Type B pancreatic cell (in vitro differentiated cells): ENCODE measurements around the gene GUCY2C. TPM values are rescaled to one million over a fixed set of nuclear protein-coding genes. Genes with fewer than 3 reads are reported as not detected.
A peak's percentile ranks its signal among the peaks of the same experiment; 100 is the strongest.

Experiments
- DNase-seq: peaks from one replicate; pipeline ENCODE4 v3.0.0; 2021; ENCODE audit warnings: mixed read lengths; ENCODE audit not compliant: unreplicated experiment; ENCODE audit errors: extremely low spot score
- H3K27ac Mint-ChIP-seq: 2 replicates; pipeline ENCODE4 v1.8.0; 2021; ENCODE audit warnings: mild to moderate bottlenecking, mixed read lengths
- H3K27me3 Mint-ChIP-seq: 2 replicates; pipeline ENCODE4 v1.8.0; 2021; ENCODE audit warnings: mixed read lengths
- H3K36me3 Mint-ChIP-seq: 2 replicates; pipeline ENCODE4 v1.8.0; 2021; ENCODE audit warnings: mixed read lengths
- H3K4me1 Mint-ChIP-seq: one replicate; pipeline ENCODE4 v1.8.0; 2021; ENCODE audit warnings: mixed read lengths; ENCODE audit not compliant: unreplicated experiment
- H3K4me3 Mint-ChIP-seq: 2 replicates; pipeline ENCODE4 v1.8.0; 2021; ENCODE audit warnings: mild to moderate bottlenecking, mixed read lengths
- H3K9me3 Mint-ChIP-seq: 2 replicates; pipeline ENCODE4 v1.8.0; 2021; ENCODE audit warnings: mixed read lengths
- total RNA-seq: library from RNA; stranded (reverse); gene quantifications from 2 replicates; pipeline ENCODE4 v1.2.1, GENCODE V29; 2021; ENCODE audit warnings: low replicate concordance
- TF ChIP-seq, protein P1 (sequence below): fragments of 200-600 bp; sonication (generic); conservative IDR thresholded peaks from 2 replicates; pipeline ENCODE4 v1.5.0; 2021; ENCODE audit warnings: antibody characterized with exemption, mild to moderate bottlenecking

Gene GUCY2C
- total RNA-seq, 1 donor from 2014 or later = 2.1 TPM

DNA sequence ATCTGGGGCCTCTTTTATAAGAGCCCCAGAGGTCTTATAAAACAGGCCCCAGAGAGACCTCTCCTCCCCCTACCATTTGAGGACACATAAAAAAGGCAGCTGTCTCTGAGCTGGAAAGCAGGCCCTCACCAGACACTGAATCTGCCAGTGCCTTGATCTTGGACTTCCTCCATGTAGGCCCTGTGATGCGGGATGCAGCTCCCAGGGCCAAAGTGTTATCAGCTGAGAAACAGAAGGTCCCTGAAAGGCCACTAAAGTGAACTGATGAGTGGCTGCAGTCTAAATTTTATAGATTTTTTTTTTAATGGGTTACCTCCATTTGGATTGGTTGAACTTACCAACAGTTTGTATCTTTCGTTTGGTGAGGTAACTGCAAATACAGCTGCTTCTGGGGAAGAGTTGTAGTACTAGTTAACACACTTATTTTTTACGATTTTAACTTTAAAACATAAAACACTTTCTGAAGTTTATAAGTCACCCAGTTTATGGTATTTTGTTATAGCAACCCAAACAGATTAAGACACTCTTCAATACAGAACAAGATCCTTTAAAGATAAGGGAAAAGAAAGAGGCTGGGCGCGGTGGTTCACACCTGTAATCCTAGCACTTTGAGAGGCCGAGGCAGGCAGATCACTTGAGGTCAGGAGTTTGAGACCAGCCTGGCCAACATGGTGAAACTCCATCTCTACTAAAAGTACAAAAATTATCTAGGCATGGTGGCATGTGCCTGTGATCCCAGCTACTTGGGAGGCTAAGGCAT is 5.6 kb upstream of the GUCY2C start:
- Mint-ChIP-seq H3K9me3 (peaks cover 5% of the 10 kb centered on the region), H3K36me3 (peaks cover 17% of the 10 kb centered on the region), H3K4me1 (no peaks in the 10 kb centered on the region), H3K27ac (no peak overlapping the region), H3K4me3 (no peak overlapping the region), H3K27me3 (peaks cover 43% of the 10 kb centered on the region)
- TF ChIP-seq, protein P1, sequence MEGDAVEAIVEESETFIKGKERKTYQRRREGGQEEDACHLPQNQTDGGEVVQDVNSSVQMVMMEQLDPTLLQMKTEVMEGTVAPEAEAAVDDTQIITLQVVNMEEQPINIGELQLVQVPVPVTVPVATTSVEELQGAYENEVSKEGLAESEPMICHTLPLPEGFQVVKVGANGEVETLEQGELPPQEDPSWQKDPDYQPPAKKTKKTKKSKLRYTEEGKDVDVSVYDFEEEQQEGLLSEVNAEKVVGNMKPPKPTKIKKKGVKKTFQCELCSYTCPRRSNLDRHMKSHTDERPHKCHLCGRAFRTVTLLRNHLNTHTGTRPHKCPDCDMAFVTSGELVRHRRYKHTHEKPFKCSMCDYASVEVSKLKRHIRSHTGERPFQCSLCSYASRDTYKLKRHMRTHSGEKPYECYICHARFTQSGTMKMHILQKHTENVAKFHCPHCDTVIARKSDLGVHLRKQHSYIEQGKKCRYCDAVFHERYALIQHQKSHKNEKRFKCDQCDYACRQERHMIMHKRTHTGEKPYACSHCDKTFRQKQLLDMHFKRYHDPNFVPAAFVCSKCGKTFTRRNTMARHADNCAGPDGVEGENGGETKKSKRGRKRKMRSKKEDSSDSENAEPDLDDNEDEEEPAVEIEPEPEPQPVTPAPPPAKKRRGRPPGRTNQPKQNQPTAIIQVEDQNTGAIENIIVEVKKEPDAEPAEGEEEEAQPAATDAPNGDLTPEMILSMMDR = no peak
- DNase-seq = no peak

DNA sequence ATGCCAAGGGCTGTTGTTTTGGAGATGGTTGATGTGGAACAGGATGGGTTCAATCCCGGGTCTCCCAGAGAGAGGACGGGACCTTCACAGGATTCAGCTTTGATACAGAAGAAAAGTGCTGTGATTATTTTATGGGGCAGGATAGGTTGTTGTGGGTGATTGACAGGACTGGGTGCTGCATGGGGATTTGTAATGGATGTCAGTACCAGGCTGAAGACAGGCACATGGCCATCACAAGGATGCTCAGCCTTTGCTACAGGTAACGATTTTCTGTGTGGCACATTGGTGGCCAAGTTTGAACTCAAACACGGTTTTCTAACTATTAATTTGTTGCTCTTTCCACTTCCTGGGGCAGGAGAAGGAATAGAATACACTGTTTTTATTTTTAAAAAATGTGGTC is 4.5 kb upstream of the GUCY2C start:
- TF ChIP-seq, protein P1 = no peak
- DNase-seq = no peak
- Mint-ChIP-seq H3K9me3 (peaks cover 5% of the 10 kb centered on the region), H3K27ac (no peak overlapping the region), H3K4me1 (no peaks in the 10 kb centered on the region), H3K27me3 (peaks cover 33% of the 10 kb centered on the region), H3K4me3 (no peak overlapping the region), H3K36me3 (peaks cover 11% of the 10 kb centered on the region)

DNA sequence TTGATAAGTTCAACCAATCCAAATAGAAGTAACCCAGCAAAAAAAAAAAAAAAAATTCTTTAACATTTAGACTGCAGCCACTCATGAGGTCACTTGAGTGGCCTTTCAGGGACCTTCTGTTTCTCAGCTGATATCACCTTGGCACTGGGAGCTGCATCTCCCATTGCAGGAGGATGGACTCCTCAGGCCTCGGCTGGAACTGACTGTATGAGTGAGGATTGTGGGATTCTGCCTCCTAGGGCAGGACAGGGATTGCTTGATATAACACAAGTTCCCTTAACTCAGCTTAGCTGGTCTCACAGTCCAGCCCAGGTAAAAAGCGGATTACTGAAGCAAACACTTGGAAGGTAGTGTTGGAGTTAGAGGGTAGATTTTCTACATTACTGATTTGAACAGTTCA is 3.5 kb upstream of the GUCY2C start:
- peaks cover 30% of the 10 kb centered on the region for H3K27me3 Mint-ChIP-seq
- no peak for DNase-seq
- peaks cover 11% of the 10 kb centered on the region for H3K36me3 Mint-ChIP-seq
- H3K4me3 Mint-ChIP-seq = no peak overlapping the region
- H3K27ac Mint-ChIP-seq = no peak overlapping the region
- H3K4me1 Mint-ChIP-seq = no peaks in the 10 kb centered on the region
- peaks cover 5% of the 10 kb centered on the region for H3K9me3 Mint-ChIP-seq
- TF ChIP-seq, protein P1 = no peak

DNA sequence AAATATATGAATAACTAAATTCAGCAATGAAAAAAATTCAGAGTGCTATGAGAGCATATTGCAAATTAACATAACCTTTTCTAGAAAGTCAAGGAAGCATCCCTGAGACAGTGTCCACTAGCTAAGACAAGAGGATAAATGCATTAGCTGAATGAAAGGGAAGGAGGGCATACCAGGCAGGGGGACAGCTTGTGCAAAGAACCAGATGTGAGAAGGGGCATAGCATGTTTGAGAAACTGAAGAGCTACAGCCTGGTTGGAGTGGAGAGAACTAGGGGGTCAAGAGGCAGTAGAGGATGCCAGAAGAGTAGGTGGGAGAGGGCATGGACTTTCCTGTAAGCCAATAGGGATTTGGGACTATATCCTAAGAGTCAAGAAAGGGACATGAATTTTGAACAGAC is 2.2 kb upstream of the GUCY2C start:
- DNase-seq = no peak
- H3K9me3 Mint-ChIP-seq = peaks cover 5% of the 10 kb centered on the region
- H3K4me1 Mint-ChIP-seq = no peaks in the 10 kb centered on the region
- H3K4me3 Mint-ChIP-seq = no peak overlapping the region
- H3K27ac Mint-ChIP-seq = no peak overlapping the region
- peaks cover 21% of the 10 kb centered on the region for H3K27me3 Mint-ChIP-seq
- TF ChIP-seq, protein P1 = no peak
- H3K36me3 Mint-ChIP-seq = peaks cover 7% of the 10 kb centered on the region

DNA sequence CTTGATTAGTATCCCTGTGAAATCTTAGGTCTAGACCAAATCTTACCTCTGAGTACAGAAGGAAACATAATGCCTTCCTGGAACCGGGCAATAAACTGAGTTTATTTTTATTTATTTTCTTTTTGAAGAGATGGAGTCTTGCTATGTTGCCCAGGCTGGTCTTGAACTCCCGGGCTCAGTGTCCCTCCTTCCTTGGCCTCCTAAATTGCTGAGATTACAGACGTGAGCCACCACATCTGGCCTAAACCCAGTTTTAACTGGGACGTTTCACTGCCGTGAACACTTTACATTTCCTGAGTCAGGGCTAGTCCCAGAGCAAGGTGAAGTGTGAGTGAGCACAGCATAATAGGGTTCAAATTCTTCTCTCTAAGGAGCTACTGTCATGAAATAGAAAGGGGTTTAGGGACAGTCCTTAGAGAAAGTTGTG is 671 bp downstream of the GUCY2C start:
- Mint-ChIP-seq H3K27me3 (peaks cover 25% of the 10 kb centered on the region), H3K27ac (peak overlapping the region; percentile 77), H3K4me1 (no peaks in the 10 kb centered on the region), H3K36me3 (peaks cover 7% of the 10 kb centered on the region), H3K9me3 (peaks cover 5% of the 10 kb centered on the region), H3K4me3 (peak overlapping the region; percentile 7)
- no peak for DNase-seq
- TF ChIP-seq, protein P1 = no peak
